ENCODE measurements around the gene SLC27A5.

- TF ChIP-seq REST (IDR thresholded peaks at IDR 0.05; ENCODE audit: unreplicated experiment), result no peak
- TF ChIP-seq CTCF (conservative IDR thresholded peaks at IDR 0.05; ENCODE audit: low read depth in 2 of 2), result no peak
- no peak for TF ChIP-seq EZH2 (IDR thresholded peaks at IDR 0.05; ENCODE audit: low read depth, unreplicated experiment)
- TF ChIP-seq POLR2AphosphoS5 (IDR thresholded peaks at IDR 0.05; ENCODE audit: low read depth), result peak; percentile 80
- no peak for TF ChIP-seq ZNF331 (CRISPR knock-in tag; IDR thresholded peaks at IDR 0.05; ENCODE audit: low read depth)
- TF ChIP-seq JUNB (IDR thresholded peaks at IDR 0.05; ENCODE audit: unreplicated experiment), result no peak
- TF ChIP-seq EZH2phosphoT487 (IDR thresholded peaks at IDR 0.05; ENCODE audit: unreplicated experiment), result no peak
- TF ChIP-seq ZNF462 (CRISPR knock-in tag; IDR thresholded peaks at IDR 0.05), result no peak
- TF ChIP-seq CREB1 (CRISPR knock-in tag; IDR thresholded peaks at IDR 0.05; ENCODE audit: low read depth), result peak; percentile 10; the same call in 1 of the 2 replicates
- TF ChIP-seq STAT1 (IDR thresholded peaks at IDR 0.05; ENCODE audit: unreplicated experiment), result no peak
- TF ChIP-seq ZNF114 (CRISPR knock-in tag; IDR thresholded peaks at IDR 0.05), result no peak
- peak; percentile 64 for TF ChIP-seq ETS1 (IDR thresholded peaks at IDR 0.05)
- TF ChIP-seq NANOG (IDR thresholded peaks at IDR 0.05; ENCODE audit: borderline replicate concordance), result no peak
These were observed 26.7 kb upstream of the SLC27A5 start for GRCh38 chr19:58538257-58539168.

All from GM23338 (cell line).